T-helper 17 cell (primary cell): ENCODE measurements around the gene ARID5B. TPM values are rescaled to one million over a fixed set of nuclear protein-coding genes. Genes with fewer than 3 reads are reported as not detected.

Source experiments
- ATAC-seq: fragments of 150-1000 bp; cut with Tn5 transposase; 2 replicates; pipeline ENCODE4 v1.10.0; 2021; ENCODE audit warnings: mild to moderate bottlenecking, moderate library complexity
- DNase-seq, 3 donors: peaks; one replicate each; pipeline versions ENCODE4 v3.0.0 to v3.0.0-alpha.2; 2020 to 2021
- H3K9me3 ChIP-seq: one replicate; pipeline ENCODE4 v1.7.0; 2013; ENCODE audit warnings: low read length, mild to moderate bottlenecking; ENCODE audit not compliant: control insufficient read depth, poor library complexity, severe bottlenecking
- H3K27ac Mint-ChIP-seq: one replicate; pipeline ENCODE4 v1.8.0; 2022; ENCODE audit warnings: mild to moderate bottlenecking, moderate library complexity, mixed read lengths
- H3K27me3 Mint-ChIP-seq: one replicate; pipeline ENCODE4 v1.8.0; 2022; ENCODE audit warnings: mixed read lengths
- H3K36me3 Mint-ChIP-seq: one replicate; pipeline ENCODE4 v1.8.0; 2022; ENCODE audit warnings: low read depth, mixed read lengths
- H3K4me1 Mint-ChIP-seq: one replicate; pipeline ENCODE4 v1.8.0; 2022; ENCODE audit warnings: mild to moderate bottlenecking, mixed read lengths
- H3K4me3 Mint-ChIP-seq: one replicate; pipeline ENCODE4 v1.8.0; 2022; ENCODE audit warnings: mild to moderate bottlenecking, moderate library complexity, mixed read lengths
- total RNA-seq, 4 donors: library from RNA in 2 of 4; stranded (reverse) in 2 of 4; gene quantifications; one replicate each; pipeline ENCODE4 v1.2.3 and lab custom pipeline; 2022 to 2026

Gene ARID5B
- total RNA-seq, 2 donors from 2014 or later = 58.2 to 67.6 TPM

DNA sequence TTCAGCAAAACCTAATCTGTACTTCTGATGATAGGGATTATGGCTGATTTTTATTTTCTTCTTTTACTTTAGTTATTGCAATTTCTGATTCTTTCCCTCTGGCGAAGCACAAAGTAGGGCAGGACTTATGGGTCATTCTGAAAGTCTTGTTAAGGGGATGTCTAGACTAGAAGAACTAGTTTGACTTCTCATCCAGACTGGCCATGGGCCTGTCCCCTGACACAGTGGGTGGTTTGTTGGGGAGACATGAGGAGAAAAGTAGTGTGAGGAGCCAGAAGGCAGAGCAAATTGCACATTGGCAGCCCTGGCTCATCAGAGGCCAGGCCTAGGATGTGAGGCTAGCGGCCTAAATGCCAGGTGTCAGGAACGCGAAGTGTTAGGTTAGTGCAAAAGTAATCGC, 214.3 kb downstream of the ARID5B start:
- Mint-ChIP-seq H3K27ac (no peak overlapping the region), H3K27me3 (no peaks in the 10 kb centered on the region), H3K4me1 (peaks cover 5% of the 10 kb centered on the region), H3K4me3 (no peak overlapping the region), H3K36me3 (no peaks in the 10 kb centered on the region)
- H3K9me3 ChIP-seq = no peaks in the 10 kb centered on the region
- DNase-seq (no peak), ATAC-seq (no peak)

DNA sequence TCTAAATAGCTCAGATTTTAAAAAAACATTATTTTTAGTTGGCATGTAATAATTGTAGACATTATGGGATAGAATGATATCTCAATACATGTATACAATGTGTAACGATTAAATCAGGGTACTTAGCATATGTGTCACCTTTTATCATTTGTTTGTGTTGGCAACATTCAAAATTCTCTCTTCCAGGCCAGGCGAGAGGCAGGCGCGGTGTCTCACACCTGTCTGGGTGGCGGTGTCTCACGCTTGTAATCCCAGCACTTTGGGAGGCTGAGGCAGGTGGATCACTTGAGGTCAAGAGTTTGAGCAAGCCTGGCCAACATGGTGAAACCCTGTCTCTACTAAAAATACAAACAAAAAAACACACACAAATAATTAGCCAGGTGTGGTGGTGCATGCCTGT, 215.4 kb downstream of the ARID5B start:
- H3K27ac Mint-ChIP-seq = no peak overlapping the region
- no peaks in the 10 kb centered on the region for H3K27me3 Mint-ChIP-seq
- no peak overlapping the region for H3K4me3 Mint-ChIP-seq
- H3K4me1 Mint-ChIP-seq = peaks cover 11% of the 10 kb centered on the region
- no peaks in the 10 kb centered on the region for H3K9me3 ChIP-seq
- DNase-seq (no peak), ATAC-seq (no peak)
- no peaks in the 10 kb centered on the region for H3K36me3 Mint-ChIP-seq

DNA sequence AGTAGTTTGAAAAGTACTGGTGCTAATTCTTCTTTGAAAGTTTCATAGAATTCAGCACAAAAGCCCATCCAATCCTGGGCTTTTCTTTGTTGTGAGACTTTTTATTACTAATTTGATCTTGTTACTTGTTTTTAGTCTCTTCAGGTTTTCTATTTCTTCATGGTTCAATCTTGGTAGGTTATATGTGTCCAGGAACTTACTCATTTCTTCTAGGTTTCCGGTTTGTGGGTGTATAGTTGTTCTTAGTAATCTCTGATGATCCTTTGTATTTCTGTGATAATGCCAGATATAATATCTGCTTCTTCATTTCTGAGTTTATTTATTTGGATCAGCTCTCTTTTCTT, 219.7 kb downstream of the ARID5B start:
- H3K9me3 ChIP-seq = peaks cover 2% of the 10 kb centered on the region
- Mint-ChIP-seq H3K4me3 (no peak overlapping the region), H3K27ac (peak overlapping the region; percentile 0), H3K36me3 (peaks cover 2% of the 10 kb centered on the region), H3K4me1 (peaks cover 11% of the 10 kb centered on the region), H3K27me3 (no peaks in the 10 kb centered on the region)
- DNase-seq (no peak), ATAC-seq (peak; percentile 54)

DNA sequence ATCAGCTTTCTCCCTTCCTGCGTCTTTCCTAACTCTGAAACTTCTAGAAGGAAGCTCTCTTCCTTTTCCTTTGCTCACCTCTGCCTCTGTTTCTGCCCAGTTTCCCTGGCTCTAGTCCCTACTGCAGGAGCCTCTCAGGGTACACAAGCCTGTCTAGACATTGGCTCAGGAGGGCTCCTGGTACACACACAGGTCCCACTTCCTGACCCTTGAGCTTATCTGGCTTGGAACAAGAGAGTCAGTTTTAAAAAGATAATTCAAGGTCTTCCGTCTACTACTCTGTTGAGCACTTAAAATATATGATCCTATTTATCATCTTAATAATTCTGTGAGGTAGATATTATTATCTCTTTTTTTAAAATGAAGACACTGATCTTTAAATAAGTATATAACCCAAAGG, 226.5 kb downstream of the ARID5B start:
- Mint-ChIP-seq H3K27me3 (no peaks in the 10 kb centered on the region), H3K4me3 (no peak overlapping the region), H3K36me3 (no peaks in the 10 kb centered on the region), H3K27ac (no peak overlapping the region), H3K4me1 (peaks cover 2% of the 10 kb centered on the region)
- H3K9me3 ChIP-seq = peaks cover under 1% of the 10 kb centered on the region
- ATAC-seq (no peak), DNase-seq (no peak)

DNA sequence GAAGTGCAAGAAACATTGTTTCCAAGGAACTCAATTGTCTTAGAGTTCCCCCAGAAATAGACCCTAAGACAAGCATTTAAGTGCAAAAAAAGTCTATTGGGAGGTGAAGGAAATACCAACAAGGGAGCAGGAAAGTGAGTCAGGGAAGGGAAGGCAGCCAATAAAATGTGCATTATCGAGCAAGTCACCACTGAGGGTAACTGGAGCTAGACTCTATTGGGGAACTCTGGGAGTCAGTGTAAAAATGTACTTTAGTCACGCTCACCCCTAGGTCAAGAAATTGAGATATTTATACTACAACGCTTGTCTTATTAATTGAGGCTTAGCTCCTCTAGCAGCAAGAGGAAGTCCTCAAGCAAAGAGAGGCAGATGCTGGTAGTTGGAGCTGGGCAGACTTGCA, 229.4 kb downstream of the ARID5B start:
- no peaks in the 10 kb centered on the region for H3K27me3 Mint-ChIP-seq
- no peak overlapping the region for H3K4me3 Mint-ChIP-seq
- H3K4me1 Mint-ChIP-seq = peaks cover 2% of the 10 kb centered on the region
- H3K9me3 ChIP-seq = no peaks in the 10 kb centered on the region
- H3K36me3 Mint-ChIP-seq = no peaks in the 10 kb centered on the region
- ATAC-seq = no peak
- no peak overlapping the region for H3K27ac Mint-ChIP-seq
- no peak for DNase-seq

DNA sequence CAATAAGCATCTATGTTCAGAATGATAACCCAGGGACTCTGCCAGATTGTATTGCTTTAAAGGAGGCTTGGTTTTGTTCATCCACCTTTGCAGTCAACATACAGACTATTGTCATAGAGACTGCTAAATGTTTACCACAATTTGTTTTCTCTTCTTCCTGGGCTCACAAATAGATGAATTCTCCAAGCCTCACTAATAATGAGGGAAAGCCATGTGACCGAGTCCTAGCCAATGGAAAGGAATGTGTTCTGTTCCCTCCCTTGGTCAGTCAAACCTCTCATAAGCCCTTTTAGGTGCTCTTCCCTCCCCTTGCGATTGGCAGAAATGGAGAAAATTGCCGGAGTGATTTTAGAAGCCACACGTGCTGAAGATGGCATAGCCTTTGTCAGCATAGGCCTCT, 230.2 kb downstream of the ARID5B start:
- no peaks in the 10 kb centered on the region for H3K9me3 ChIP-seq
- Mint-ChIP-seq H3K27me3 (no peaks in the 10 kb centered on the region), H3K27ac (no peak overlapping the region), H3K36me3 (no peaks in the 10 kb centered on the region), H3K4me3 (no peak overlapping the region), H3K4me1 (peaks cover 2% of the 10 kb centered on the region)
- DNase-seq (no peak), ATAC-seq (no peak)

DNA sequence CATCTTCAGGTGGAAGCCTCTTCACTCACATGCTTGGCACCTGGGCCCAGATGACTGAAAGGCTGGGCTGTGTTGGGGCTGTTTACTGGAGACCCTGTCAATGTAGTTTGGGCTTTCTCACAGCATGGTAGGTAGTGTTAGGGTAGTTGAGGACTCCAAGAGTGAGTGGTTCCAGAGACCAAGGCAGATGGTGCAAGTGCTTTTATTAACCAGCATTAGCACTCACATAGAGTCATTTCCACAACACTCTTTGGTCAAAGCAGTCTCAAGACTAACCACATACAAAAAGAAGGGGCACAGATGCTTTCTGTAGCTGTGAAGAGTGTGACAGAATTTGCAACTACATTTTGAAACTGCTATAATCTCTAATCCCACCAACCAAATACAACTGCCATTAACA, 232.1 kb downstream of the ARID5B start:
- Mint-ChIP-seq H3K27ac (no peak overlapping the region), H3K36me3 (no peaks in the 10 kb centered on the region), H3K27me3 (no peaks in the 10 kb centered on the region), H3K4me1 (no peaks in the 10 kb centered on the region), H3K4me3 (no peak overlapping the region)
- ATAC-seq = no peak
- DNase-seq = no peak
- no peaks in the 10 kb centered on the region for H3K9me3 ChIP-seq

DNA sequence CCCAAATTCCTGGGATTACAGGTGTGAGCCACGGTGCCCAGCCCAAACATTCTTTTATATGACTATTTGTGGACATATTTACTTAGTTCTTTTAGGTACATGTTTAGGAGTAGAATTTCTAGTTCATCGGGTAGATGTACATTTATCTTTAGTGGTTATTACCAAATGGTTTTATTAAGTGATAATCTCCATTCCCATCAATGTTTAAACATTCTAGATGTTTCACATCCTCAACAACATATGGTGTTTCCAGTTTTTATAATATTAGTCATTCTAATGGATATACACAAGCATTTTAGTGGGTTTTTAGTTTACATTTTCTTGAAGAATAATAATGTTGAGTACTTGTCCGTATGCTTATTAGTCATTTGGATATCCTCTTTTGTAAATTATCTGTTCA, 235.4 kb downstream of the ARID5B start:
- ATAC-seq = no peak
- no peak overlapping the region for H3K4me3 Mint-ChIP-seq
- H3K27ac Mint-ChIP-seq = no peak overlapping the region
- no peaks in the 10 kb centered on the region for H3K9me3 ChIP-seq
- DNase-seq = no peak
- peaks cover 2% of the 10 kb centered on the region for H3K36me3 Mint-ChIP-seq
- no peaks in the 10 kb centered on the region for H3K4me1 Mint-ChIP-seq
- H3K27me3 Mint-ChIP-seq = no peaks in the 10 kb centered on the region

Other genes with a start within 250 kb of the ARID5B start
- not detected for gene CABCOCO1, start 238.8 kb upstream of the ARID5B start, total RNA-seq